WTC11 (cell line): Measurements from ENCODE around the gene HES5.

Experiments
- CREM ChIP-seq: sonication (generic); formaldehyde crosslinking; IDR thresholded peaks from 2 replicates; pipeline ENCODE4 v1.8.1; 2022; ENCODE audit warnings: mild to moderate bottlenecking, missing genetic modification reagents, moderate library complexity
- ELF4 ChIP-seq: sonication (generic); formaldehyde crosslinking; IDR thresholded peaks from 2 replicates; pipeline ENCODE4 v1.8.1; 2022; ENCODE audit warnings: low read depth, mild to moderate bottlenecking, moderate library complexity, missing genetic modification reagents
- ESRRA ChIP-seq: sonication (generic); formaldehyde crosslinking; IDR thresholded peaks from 2 replicates; pipeline ENCODE4 v1.8.1; 2022; ENCODE audit warnings: mild to moderate bottlenecking, missing genetic modification reagents, borderline replicate concordance
- FOXJ3 ChIP-seq: sonication (generic); formaldehyde crosslinking; IDR thresholded peaks from 2 replicates; pipeline ENCODE4 v1.9.0; 2021; ENCODE audit warnings: missing genetic modification reagents, mild to moderate bottlenecking, borderline replicate concordance
- GABPB1 ChIP-seq: sonication (generic); formaldehyde crosslinking; IDR thresholded peaks from 2 replicates; pipeline ENCODE4 v1.8.1; 2023; ENCODE audit warnings: mild to moderate bottlenecking, missing genetic modification reagents
- RELA ChIP-seq: sonication (generic); formaldehyde crosslinking; IDR thresholded peaks from 2 replicates; pipeline ENCODE4 v1.8.1; 2022; ENCODE audit warnings: missing genetic modification reagents, mild to moderate bottlenecking, borderline replicate concordance
- SP1 ChIP-seq: sonication (generic); formaldehyde crosslinking; conservative IDR thresholded peaks from 2 replicates; pipeline ENCODE4 v1.8.1; 2022; ENCODE audit warnings: missing genetic modification reagents
- TEAD4 ChIP-seq: sonication (generic); formaldehyde crosslinking; IDR thresholded peaks from 2 replicates; pipeline ENCODE4 v1.8.0; 2022; ENCODE audit warnings: mild to moderate bottlenecking, missing genetic modification reagents
- ZNF232 ChIP-seq: sonication (generic); formaldehyde crosslinking; IDR thresholded peaks from 2 replicates; pipeline ENCODE4 v1.8.0; 2022; ENCODE audit warnings: mild to moderate bottlenecking, missing genetic modification reagents
- ZNF396 ChIP-seq: fragments of 250-450 bp; sonication (Bioruptor Pico); IDR thresholded peaks from 2 replicates; pipeline ENCODE4 v1.8.0; 2021; ENCODE audit warnings: mild to moderate bottlenecking, moderate library complexity, borderline replicate concordance
- TF ChIP-seq, protein P1 (sequence below): sonication (generic); formaldehyde crosslinking; conservative IDR thresholded peaks from 2 replicates; pipeline ENCODE4 v1.8.1; 2022; ENCODE audit warnings: mild to moderate bottlenecking, missing genetic modification reagents
- TF ChIP-seq, protein P2 (sequence below): fragments of 200-600 bp; IDR thresholded peaks from 2 replicates; pipeline ENCODE4 v1.8.0; 2022; ENCODE audit warnings: antibody characterized with exemption
- TF ChIP-seq, protein P3 (sequence below): sonication (generic); formaldehyde crosslinking; IDR thresholded peaks from 2 replicates; pipeline ENCODE4 v1.8.1; 2023; ENCODE audit warnings: mild to moderate bottlenecking, missing genetic modification reagents, moderate library complexity

DNA sequence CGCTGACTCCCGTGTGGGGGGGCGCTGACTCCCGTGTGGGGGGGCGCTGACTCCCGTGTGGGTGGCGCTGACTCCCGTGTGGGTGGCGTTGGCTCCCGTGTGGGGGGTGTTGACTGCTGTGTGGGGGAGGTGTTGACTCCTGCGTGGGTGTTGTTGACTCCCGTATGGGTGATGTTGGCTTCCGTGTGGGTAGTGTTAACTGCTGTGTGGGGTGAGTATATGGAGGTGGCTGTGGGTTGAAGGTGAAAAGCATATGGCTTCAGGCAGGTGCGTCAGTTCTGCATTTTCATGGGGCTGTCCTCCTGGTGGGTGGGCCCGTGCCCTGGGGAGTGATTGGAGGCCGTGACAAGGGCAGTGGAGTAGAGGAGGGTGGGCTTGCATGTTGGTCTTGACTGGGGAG lies 46.1 kb downstream of the HES5 start:
- TF ChIP-seq, protein P1, sequence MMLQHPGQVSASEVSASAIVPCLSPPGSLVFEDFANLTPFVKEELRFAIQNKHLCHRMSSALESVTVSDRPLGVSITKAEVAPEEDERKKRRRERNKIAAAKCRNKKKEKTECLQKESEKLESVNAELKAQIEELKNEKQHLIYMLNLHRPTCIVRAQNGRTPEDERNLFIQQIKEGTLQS (CRISPR knock-in tag), result no peak
- TF ChIP-seq, protein P2, sequence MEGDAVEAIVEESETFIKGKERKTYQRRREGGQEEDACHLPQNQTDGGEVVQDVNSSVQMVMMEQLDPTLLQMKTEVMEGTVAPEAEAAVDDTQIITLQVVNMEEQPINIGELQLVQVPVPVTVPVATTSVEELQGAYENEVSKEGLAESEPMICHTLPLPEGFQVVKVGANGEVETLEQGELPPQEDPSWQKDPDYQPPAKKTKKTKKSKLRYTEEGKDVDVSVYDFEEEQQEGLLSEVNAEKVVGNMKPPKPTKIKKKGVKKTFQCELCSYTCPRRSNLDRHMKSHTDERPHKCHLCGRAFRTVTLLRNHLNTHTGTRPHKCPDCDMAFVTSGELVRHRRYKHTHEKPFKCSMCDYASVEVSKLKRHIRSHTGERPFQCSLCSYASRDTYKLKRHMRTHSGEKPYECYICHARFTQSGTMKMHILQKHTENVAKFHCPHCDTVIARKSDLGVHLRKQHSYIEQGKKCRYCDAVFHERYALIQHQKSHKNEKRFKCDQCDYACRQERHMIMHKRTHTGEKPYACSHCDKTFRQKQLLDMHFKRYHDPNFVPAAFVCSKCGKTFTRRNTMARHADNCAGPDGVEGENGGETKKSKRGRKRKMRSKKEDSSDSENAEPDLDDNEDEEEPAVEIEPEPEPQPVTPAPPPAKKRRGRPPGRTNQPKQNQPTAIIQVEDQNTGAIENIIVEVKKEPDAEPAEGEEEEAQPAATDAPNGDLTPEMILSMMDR, result no peak
- no peak for TF ChIP-seq GABPB1
- no peak for TF ChIP-seq RELA (CRISPR knock-in tag)
- no peak for TF ChIP-seq ESRRA
- TF ChIP-seq TEAD4 (CRISPR knock-in tag), result no peak
- TF ChIP-seq CREM (CRISPR knock-in tag), result no peak
- no peak for TF ChIP-seq ZNF396 (CRISPR knock-in tag)
- no peak for TF ChIP-seq FOXJ3
- TF ChIP-seq, protein P3, sequence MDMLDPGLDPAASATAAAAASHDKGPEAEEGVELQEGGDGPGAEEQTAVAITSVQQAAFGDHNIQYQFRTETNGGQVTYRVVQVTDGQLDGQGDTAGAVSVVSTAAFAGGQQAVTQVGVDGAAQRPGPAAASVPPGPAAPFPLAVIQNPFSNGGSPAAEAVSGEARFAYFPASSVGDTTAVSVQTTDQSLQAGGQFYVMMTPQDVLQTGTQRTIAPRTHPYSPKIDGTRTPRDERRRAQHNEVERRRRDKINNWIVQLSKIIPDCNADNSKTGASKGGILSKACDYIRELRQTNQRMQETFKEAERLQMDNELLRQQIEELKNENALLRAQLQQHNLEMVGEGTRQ (CRISPR knock-in tag), result no peak
- TF ChIP-seq ELF4 (CRISPR knock-in tag), result no peak
- TF ChIP-seq ZNF232 (CRISPR knock-in tag), result no peak
- no peak for TF ChIP-seq SP1 (CRISPR knock-in tag)
